ENCODE results near the gene OSBPL7. TPM values are rescaled to one million over a fixed set of nuclear protein-coding genes. Genes with fewer than 3 reads are reported as not detected.

Gene OSBPL7
- total and polyA plus RNA-seq, 2 of the 13 experiments (the other 11 are each of a cell fraction or from before 2014, with no cell fraction given), result 4.7 to 6.6 TPM

GRCh38 chr17:47803751-47804150 lies 17.8 kb downstream of the OSBPL7 start:
- TF ChIP-seq SOX13 (IDR thresholded peaks at IDR 0.05) (no peak), SOX13 (CRISPR knock-in tag; conservative IDR thresholded peaks at IDR 0.05 in 1 of 2, IDR thresholded peaks at IDR 0.05 in 1 of 2) (no peak), ZNF230 (CRISPR knock-in tag; IDR thresholded peaks at IDR 0.05) (no peak), FUBP1 (CRISPR knock-in tag; IDR thresholded peaks at IDR 0.05; ENCODE audit: borderline replicate concordance) (no peak), ZNF570 (CRISPR knock-in tag; IDR thresholded peaks at IDR 0.05; ENCODE audit: borderline replicate concordance) (no peak)
- intact Hi-C loops (cut with micrococcal nuclease; ENCODE audit: unreplicated experiment), result no loop called here

GRCh38 chr17:47803201-47803600 lies 18.4 kb downstream of the OSBPL7 start:
- no peak for ATAC-seq
- intact Hi-C loops (cut with micrococcal nuclease; ENCODE audit: unreplicated experiment) (no loop called here), in situ Hi-C loops (cut with HindIII; ENCODE audit: extremely low pct_ligation_motif_present, low pct_unique_long_range_greater_than_20kb) (no loop called here)
- no TSS peak for BruUV-seq (replicated peaks)
- no peak overlapping the region for H2AFZ ChIP-seq (ENCODE audit: low read length)
- H3K27ac ChIP-seq (ENCODE audit: extremely low read length, insufficient read depth, low read length), result no peak overlapping the region
- H3K36me3 ChIP-seq (replicated peaks in 1 of 2; ENCODE audit: control insufficient read depth in 1 of 2, insufficient read depth in 2 of 2, low read length in 2 of 2), result no peaks in the 10 kb centered on the region; a peak in 3 of 5 replicates
- ChIA-PET POLR2A (no interaction called here), CTCF (ENCODE audit: low intra/inter-chr PET ratio, low total read pairs) (interaction anchor here (2.2 kb wide), 1 partner anchor 27 kb away, joined by 15 read pairs; no protein-coding TSS in a partner anchor)
- 0% methylated on average over 5 of the region's 5 CpGs for WGBS (ENCODE audit: low lambda C conversion rate)
- H3K79me2 ChIP-seq (ENCODE audit: insufficient read depth, low read length), result no peaks in the 10 kb centered on the region
- H3K4me3 ChIP-seq (replicated peaks in 1 of 3; ENCODE audit: insufficient read depth in 1 of 3, low read depth in 2 of 3, low read length in 3 of 3), result no peak overlapping the region
- DNase-seq (ENCODE audit: low spot score), result no peak
- no peak overlapping the region for H3K4me2 ChIP-seq (ENCODE audit: low read depth, low read length)
- peaks cover 4% of the 10 kb centered on the region; the same call in 1 of the 2 replicates for H4K20me1 ChIP-seq (ENCODE audit: insufficient read depth, low read length)
- H3K9ac ChIP-seq (ENCODE audit: insufficient read depth, low read depth, low read length), result no peak overlapping the region
- peaks cover 4 to 16% of the 10 kb centered on the region in 2 experiments; a peak in 3 of 5 replicates for H3K27me3 ChIP-seq (ENCODE audit: control insufficient read depth in 1 of 2, insufficient read depth in 2 of 2, low read length in 2 of 2)
- no peak for FAIRE-seq
- TF ChIP-seq ZBTB38 (CRISPR knock-in tag; IDR thresholded peaks at IDR 0.05) (no peak), MTA1 (CRISPR knock-in tag; IDR thresholded peaks at IDR 0.05; ENCODE audit: borderline replicate concordance) (no peak), CREM (IDR thresholded peaks at IDR 0.05) (no peak), CREM (CRISPR knock-in tag; IDR thresholded peaks at IDR 0.05) (no peak), ZZZ3 (CRISPR knock-in tag; IDR thresholded peaks at IDR 0.05; ENCODE audit: borderline replicate concordance) (no peak), TEAD3 (CRISPR knock-in tag; optimal IDR thresholded peaks at IDR 0.05; ENCODE audit: borderline replicate concordance) (no peak)
- no peaks in the 10 kb centered on the region for H3K4me1 ChIP-seq (ENCODE audit: insufficient read depth, low read length)
- no peaks in the 10 kb centered on the region for H3K9me3 ChIP-seq (ENCODE audit: low read length)

More at GRCh38 chr17:47803751-47804150, 17.8 kb downstream of the OSBPL7 start:
- H3K4me2 ChIP-seq (ENCODE audit: low read depth, low read length), result no peak overlapping the region
- H4K20me1 ChIP-seq (ENCODE audit: insufficient read depth, low read length), result peaks cover 4% of the 10 kb centered on the region; the same call in 1 of the 2 replicates
- H3K4me1 ChIP-seq (ENCODE audit: insufficient read depth, low read length), result no peaks in the 10 kb centered on the region
- no peak for DNase-seq (ENCODE audit: low spot score)
- no peak overlapping the region for H3K27ac ChIP-seq (ENCODE audit: extremely low read length, insufficient read depth, low read length)
- H3K27me3 ChIP-seq (ENCODE audit: control insufficient read depth in 1 of 2, insufficient read depth in 2 of 2, low read length in 2 of 2), result peaks cover 4 to 16% of the 10 kb centered on the region in 2 experiments; a peak in 3 of 5 replicates
- H3K9ac ChIP-seq (ENCODE audit: insufficient read depth, low read depth, low read length), result no peak overlapping the region
- ChIA-PET POLR2A (no interaction called here), CTCF (ENCODE audit: low intra/inter-chr PET ratio, low total read pairs) (no interaction called here)
- BruUV-seq (replicated peaks), result no TSS peak
- H3K4me3 ChIP-seq (replicated peaks in 1 of 3; ENCODE audit: insufficient read depth in 1 of 3, low read depth in 2 of 3, low read length in 3 of 3), result no peak overlapping the region
- no peak for FAIRE-seq
- H2AFZ ChIP-seq (ENCODE audit: low read length), result no peak overlapping the region
- H3K9me3 ChIP-seq (ENCODE audit: low read length), result no peaks in the 10 kb centered on the region
- in situ Hi-C loops (cut with HindIII; ENCODE audit: extremely low pct_ligation_motif_present, low pct_unique_long_range_greater_than_20kb), result no loop called here
- 38% methylated on average over 6 of the region's 6 CpGs for WGBS (ENCODE audit: low lambda C conversion rate)
- ATAC-seq, result no peak
- no peaks in the 10 kb centered on the region for H3K79me2 ChIP-seq (ENCODE audit: insufficient read depth, low read length)
- peaks cover 0 to 3% of the 10 kb centered on the region in 2 experiments; a peak in 3 of 5 replicates for H3K36me3 ChIP-seq (replicated peaks in 1 of 2; ENCODE audit: control insufficient read depth in 1 of 2, insufficient read depth in 2 of 2, low read length in 2 of 2)

All from HepG2 (cell line).